Stomach (tissue), 4 donors: ENCODE data around the gene RPL22.

Source experiments
- EP300 ChIP-seq: sonication (generic); formaldehyde crosslinking; IDR thresholded peaks from one replicate; pipeline ENCODE4 v1.6.1; 2017; ENCODE audit warnings: antibody characterized with exemption
- POLR2A ChIP-seq, 4 donors: fragments of 450-650 bp; IDR thresholded peaks; one replicate each; pipeline ENCODE4 v1.6.1; 2016; ENCODE audit warnings: antibody characterized with exemption in 4 of 4, control low read depth in 2 of 4, mild to moderate bottlenecking in 1 of 4, moderate library complexity in 1 of 4
- TF ChIP-seq, protein P1 (sequence below), 7 experiments: fragments of 450-650 bp in 4 of 7; fragments of 200-600 bp in 3 of 7; sonication (generic) in 3 of 7; IDR thresholded peaks; one replicate each; pipeline ENCODE4 v1.5.1; 2016 to 2019; ENCODE audit warnings: antibody characterized with exemption in 7 of 7, control low read depth in 2 of 7, mild to moderate bottlenecking in 1 of 7

DNA sequence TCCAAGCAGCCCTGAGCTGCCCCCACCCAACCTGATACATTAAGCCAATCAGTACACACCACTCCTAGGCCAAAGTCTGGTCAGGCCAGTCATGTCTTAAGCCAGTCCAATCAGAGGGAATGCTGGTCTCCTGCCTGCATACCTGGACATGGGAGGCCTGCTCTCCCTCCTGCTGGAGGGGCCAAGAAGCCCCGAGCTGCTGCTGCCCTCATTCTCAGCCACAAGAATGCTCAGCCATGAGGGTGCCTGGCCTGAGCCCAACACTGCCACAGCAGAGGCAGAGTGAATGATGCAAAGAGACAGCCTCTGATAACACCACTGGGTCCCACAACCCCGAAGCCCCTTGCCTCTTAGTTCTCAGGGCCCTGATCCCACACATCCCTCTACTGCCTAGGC, 42.3 kb downstream of the RPL22 start:
- TF ChIP-seq, protein P1, sequence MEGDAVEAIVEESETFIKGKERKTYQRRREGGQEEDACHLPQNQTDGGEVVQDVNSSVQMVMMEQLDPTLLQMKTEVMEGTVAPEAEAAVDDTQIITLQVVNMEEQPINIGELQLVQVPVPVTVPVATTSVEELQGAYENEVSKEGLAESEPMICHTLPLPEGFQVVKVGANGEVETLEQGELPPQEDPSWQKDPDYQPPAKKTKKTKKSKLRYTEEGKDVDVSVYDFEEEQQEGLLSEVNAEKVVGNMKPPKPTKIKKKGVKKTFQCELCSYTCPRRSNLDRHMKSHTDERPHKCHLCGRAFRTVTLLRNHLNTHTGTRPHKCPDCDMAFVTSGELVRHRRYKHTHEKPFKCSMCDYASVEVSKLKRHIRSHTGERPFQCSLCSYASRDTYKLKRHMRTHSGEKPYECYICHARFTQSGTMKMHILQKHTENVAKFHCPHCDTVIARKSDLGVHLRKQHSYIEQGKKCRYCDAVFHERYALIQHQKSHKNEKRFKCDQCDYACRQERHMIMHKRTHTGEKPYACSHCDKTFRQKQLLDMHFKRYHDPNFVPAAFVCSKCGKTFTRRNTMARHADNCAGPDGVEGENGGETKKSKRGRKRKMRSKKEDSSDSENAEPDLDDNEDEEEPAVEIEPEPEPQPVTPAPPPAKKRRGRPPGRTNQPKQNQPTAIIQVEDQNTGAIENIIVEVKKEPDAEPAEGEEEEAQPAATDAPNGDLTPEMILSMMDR (IDR thresholded peaks at IDR 0.05): no peak
- TF ChIP-seq EP300 (no peak), POLR2A (IDR thresholded peaks at IDR 0.05) (no peak)
